GM12875 (cell line): ENCODE measurements around the gene CTIF.

Experiments used
- H3K4me3 ChIP-seq: one replicate; pipeline ENCODE4 v1.5.1; 2011; ENCODE audit warnings: low read depth, low read length, control low read depth
- CTCF ChIP-seq: IDR thresholded peaks from 2 replicates; pipeline ENCODE4 v1.5.1; 2011; ENCODE audit warnings: low read depth, mild to moderate bottlenecking, control low read depth, inconsistent platforms, low read length, moderate library complexity, borderline replicate concordance; ENCODE audit not compliant: insufficient read depth

CTIF gene

DNA sequence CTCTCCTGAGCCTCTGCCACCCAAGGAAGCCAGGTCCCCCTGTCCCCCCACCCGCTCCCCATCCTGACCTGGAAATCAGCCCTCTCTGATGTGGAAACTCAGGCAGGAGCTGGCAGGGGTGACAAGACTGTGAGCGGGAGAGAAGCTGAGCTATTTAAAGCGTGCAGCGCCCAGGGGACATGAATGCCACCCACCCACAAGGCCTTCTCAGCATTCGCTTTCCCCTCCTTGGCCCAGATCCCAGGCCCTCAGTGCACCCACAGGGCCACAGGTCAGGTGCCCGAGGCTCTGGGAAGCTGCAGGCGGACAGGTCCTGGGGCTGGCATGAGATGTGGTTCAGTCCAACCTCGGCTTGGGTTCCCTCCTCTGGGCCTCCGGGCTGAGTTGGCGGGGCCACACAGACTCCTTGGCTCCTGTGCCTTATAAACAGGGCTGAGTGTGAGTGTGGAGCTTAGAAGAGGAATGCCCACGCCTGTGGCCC lies 243.6 kb downstream of the CTIF start:
- no peak for TF ChIP-seq CTCF
- H3K4me3 ChIP-seq: no peak overlapping the region

DNA sequence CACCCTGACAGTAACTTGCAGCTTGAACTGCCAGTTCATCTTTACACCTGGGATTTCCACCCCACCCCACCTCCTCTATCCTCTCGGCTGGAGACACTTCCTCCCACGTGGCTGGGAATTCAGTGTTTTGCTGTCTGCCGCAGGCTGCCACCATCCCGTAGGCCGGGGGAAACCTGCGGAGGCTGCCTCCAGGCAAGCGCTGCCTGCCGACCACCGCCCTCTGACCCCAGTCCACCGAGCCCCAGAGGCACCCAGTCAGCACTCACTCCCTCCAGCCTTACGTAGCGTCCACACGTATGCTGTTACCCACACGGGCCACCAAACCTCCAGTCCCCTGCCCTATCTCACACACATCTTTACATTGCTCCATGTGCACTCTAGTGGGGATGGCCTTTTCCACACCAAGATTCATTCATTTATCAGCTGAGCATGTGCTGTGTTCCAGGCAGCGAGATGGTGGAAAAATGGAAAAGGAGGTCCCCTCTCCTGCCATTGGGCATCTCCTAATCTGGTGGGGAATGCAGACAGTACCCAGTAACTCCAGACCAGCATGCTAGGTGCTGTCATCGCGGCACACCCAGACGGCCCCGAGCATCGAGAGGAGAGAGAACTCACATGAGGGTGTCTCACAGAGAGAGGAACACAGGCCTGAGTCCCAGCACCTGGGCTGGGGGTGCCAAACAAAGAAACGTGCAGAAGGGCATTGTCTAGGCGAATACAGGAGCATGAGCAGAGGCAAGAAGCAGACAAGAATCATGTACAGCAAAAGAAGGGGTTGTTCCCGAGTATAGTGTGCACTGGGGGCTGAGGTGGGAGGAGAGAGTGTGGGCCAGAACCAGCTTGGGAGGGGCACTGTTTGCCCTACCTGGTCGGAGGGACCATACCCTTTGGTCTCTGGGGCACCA lies 245.0 kb downstream of the CTIF start:
- no peak overlapping the region for H3K4me3 ChIP-seq
- no peak for TF ChIP-seq CTCF

GRCh38 chr18:48784656-48785055 lies 245.8 kb downstream of the CTIF start:
- TF ChIP-seq CTCF: no peak
- no peak overlapping the region for H3K4me3 ChIP-seq

DNA sequence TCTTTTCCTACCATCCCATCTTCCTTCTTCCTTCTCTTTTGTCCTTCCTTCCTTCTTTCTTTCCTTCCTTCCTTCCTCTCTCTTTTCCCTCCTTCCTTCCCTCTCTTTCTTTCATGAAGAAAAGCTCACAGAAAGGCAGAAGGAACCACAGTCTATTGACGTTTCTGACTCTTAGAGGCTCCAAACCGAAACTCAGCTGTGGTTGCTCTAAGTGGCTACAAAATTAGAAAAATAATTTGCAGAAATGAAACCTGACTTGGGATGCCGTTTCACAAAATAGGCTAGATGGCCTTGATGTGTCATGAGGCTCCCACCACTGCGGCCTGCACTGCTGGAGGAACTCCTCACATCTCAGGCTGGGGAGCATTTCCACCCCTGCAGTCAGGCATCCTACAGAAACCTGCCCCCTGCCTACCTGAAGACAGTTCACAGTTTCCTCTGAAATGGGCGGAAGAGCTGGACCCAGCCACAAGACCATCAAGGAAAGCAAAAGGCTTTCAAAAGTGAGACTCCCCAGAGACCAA lies 246.3 kb downstream of the CTIF start:
- no peak for TF ChIP-seq CTCF
- no peak overlapping the region for H3K4me3 ChIP-seq

DNA sequence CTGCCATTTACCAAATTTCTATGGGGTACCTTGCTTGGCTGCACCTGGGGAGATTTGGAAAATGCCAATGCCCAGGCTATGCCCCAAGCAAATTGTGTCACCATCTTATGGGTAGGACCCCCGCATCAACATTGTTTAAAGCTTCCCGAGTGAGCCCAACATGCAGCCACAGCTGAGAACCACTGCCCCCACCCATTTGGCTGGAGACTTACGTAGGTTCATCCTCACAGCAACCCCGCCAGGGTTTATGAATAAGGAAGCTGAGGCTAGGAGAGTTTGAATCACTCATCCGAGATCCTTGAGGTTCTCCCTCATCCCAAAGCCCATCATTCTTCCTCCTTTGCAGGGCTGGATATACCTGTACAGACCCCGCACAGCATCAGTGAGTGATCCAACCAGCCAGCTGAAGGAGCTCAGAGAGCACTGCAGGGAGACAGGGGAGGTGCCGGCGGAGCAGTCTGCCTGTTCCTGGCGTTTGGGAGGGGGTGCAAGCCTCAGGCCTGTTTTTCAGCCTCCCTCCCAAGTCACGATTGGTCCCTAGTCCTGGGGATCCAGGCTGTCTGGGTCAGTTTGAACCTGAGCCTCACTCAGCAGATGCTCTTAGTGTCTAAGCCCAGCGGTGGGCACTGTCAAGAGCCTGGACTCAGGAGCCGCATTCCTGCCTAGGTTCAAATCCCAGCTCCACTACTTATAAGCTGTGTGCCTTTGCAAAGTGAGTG lies 247.1 kb downstream of the CTIF start:
- H3K4me3 ChIP-seq: no peak overlapping the region
- no peak for TF ChIP-seq CTCF

DNA sequence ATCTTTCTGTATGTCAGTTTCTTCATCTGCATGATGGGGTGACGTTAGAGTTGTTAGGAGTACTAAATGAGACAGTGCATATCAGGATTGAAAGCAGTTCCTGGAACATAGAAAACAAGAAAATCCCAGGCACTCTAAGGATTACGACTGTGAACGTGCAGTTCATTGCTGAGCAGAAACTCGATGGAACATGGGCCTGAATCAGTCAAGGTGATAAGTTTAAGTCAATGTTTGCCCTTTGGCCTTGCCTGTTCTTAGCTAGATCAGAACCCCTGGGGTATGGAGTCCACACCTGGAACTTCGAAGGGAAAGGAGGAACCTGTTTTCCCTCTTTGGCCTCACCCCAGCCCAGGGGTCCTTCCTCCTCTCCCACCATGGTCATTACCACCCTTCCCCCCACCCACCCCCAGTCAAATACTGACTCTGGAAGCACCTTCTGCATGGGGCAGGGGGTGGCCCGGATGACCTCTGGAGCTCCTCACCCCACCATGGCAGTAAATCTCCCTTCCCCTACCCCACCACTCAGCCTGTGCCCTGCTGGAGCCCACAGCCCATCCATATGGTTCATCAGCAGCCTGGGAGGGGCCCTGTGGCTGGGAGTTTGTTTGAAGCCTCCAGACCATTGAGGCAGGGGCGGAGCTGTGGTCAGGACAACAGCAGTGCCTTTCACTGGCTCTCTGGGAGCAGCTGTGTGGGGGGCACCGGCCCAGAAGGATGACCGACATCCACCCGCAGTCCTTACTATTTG lies 247.8 kb downstream of the CTIF start:
- no peak overlapping the region for H3K4me3 ChIP-seq
- TF ChIP-seq CTCF: no peak
